Measurements from ENCODE around the gene GNG12. TPM values are rescaled to one million over a fixed set of nuclear protein-coding genes. Genes with fewer than 3 reads are reported as not detected.

The GNG12 gene
- total and polyA plus RNA-seq, 7 donors = 41.9 to 116 (median 47.8) TPM

DNA sequence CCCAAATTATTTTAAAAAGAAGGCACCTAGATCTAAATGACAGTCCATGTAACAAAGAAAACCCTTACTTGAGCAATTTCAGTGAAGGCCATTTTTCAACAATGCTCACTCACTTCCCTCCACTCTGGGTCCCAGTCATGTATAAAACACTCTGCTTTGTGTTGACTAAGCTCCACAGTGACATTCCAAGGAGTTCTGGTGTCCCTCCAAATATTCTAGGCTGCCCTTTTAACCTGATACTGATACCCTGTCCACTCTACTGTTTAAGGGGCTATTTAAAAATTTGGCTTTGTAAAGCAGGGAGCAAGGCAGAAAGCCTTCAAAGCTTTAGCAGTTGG, 73.6 kb downstream of the GNG12 start:
- H3K9me3 ChIP-seq = no peaks in the 10 kb centered on the region
- intact Hi-C loops (cut with DNase I) = loop anchor here (1.0 kb wide), 2 partner anchors 198 to 227 kb away; no protein-coding TSS in a partner anchor
- peaks cover 0 to 22% (median 9%) of the 10 kb centered on the region in 4 donors for H3K4me1 ChIP-seq
- H3K4me3 ChIP-seq = no peak overlapping the region
- no peak for DNase-seq
- H3K27ac ChIP-seq = peak overlapping the region in 3 of 4 donors; percentile 37 to 56 (median 44)
- H3K27me3 ChIP-seq = no peaks in the 10 kb centered on the region
- no peaks in the 10 kb centered on the region for H3K36me3 ChIP-seq
- TF ChIP-seq CTCF (IDR thresholded peaks at IDR 0.05) (no peak), POLR2AphosphoS5 (IDR thresholded peaks at IDR 0.05) (no peak), POLR2A (IDR thresholded peaks at IDR 0.05) (no peak), EP300 (IDR thresholded peaks at IDR 0.05) (no peak)

DNA sequence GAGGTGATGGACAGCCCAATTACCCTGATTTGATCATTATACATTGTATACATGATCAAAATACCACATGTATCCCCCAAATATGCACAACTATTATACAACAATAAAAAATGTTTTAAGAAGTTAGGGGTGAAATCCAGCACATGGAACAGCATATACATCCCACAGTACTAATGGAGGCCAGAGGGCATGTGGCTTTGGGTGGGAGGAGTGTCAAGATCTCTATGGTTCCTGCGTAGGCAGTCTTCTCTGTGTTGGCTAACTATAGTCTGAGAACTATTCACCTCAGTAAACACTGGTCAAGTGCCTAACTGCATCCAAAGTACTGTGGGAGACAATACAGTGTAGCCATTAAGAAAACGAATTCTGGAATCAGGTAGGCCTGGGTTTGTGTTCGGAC, 74.2 kb downstream of the GNG12 start:
- Histone ChIP-seq H3K4me3 (no peak overlapping the region), H3K9me3 (no peaks in the 10 kb centered on the region), H3K27ac (peak overlapping the region in 1 of 4 donors; percentile 56), H3K4me1 (peaks cover 0 to 22% (median 9%) of the 10 kb centered on the region in 4 donors), H3K27me3 (no peaks in the 10 kb centered on the region), H3K36me3 (no peaks in the 10 kb centered on the region)
- no peak for TF ChIP-seq POLR2A (IDR thresholded peaks at IDR 0.05)
- no peak for TF ChIP-seq EP300 (IDR thresholded peaks at IDR 0.05)
- TF ChIP-seq CTCF (IDR thresholded peaks at IDR 0.05) = no peak
- no peak for TF ChIP-seq POLR2AphosphoS5 (IDR thresholded peaks at IDR 0.05)
- intact Hi-C loops (cut with DNase I) = no loop called here
- DNase-seq = no peak
- 71 to 88% methylated on average over 3 of the region's 3 CpGs for WGBS, 2 donors

- H3K36me3 ChIP-seq = no peaks in the 10 kb centered on the region
- no peak overlapping the region for H3K27ac ChIP-seq
- DNase-seq = no peak
- 10 to 57% methylated on average over 2 of the region's 2 CpGs for WGBS, 2 donors
- H3K4me3 ChIP-seq = no peak overlapping the region
- H3K27me3 ChIP-seq = no peaks in the 10 kb centered on the region
- TF ChIP-seq POLR2A (IDR thresholded peaks at IDR 0.05) (no peak), CTCF (IDR thresholded peaks at IDR 0.05) (no peak), EP300 (IDR thresholded peaks at IDR 0.05) (no peak), POLR2AphosphoS5 (IDR thresholded peaks at IDR 0.05) (no peak)
- no peaks in the 10 kb centered on the region for H3K9me3 ChIP-seq
- intact Hi-C loops (cut with DNase I) = no loop called here
- H3K4me1 ChIP-seq = peaks cover 0 to 28% (median 10%) of the 10 kb centered on the region in 4 donors
Measured at GRCh38 chr1:67755619-67756018, 77.6 kb downstream of the GNG12 start.

DNA sequence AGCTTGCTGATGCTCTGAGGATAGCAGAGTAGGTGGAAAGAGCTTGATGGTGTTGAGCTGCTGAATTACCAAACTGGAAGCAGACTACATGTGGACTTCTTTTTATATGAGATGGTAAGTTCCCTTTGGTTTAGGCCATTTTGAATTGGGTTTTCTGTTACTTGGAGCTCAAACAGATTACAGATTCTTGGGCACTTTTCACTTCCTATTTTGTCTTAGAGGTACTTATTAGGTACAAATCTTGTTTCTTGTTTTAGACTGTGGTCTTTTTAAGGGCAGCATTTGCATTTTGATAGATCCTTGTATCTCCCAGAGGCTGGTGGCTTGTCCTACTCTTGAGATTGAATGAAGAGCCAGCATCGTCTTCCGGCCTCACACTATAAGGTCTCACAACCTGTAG, 78.1 kb downstream of the GNG12 start:
- WGBS, 2 donors = 89 to 94% methylated on average over 2 of the region's 2 CpGs
- H3K27ac ChIP-seq = no peak overlapping the region
- no peaks in the 10 kb centered on the region for H3K36me3 ChIP-seq
- no peaks in the 10 kb centered on the region for H3K27me3 ChIP-seq
- peaks cover 0 to 28% (median 12%) of the 10 kb centered on the region in 4 donors for H3K4me1 ChIP-seq
- TF ChIP-seq POLR2A (IDR thresholded peaks at IDR 0.05) = no peak
- no peak for TF ChIP-seq CTCF (IDR thresholded peaks at IDR 0.05)
- no peak for TF ChIP-seq POLR2AphosphoS5 (IDR thresholded peaks at IDR 0.05)
- TF ChIP-seq EP300 (IDR thresholded peaks at IDR 0.05) = no peak
- H3K4me3 ChIP-seq = no peak overlapping the region
- DNase-seq = no peak
- H3K9me3 ChIP-seq = no peaks in the 10 kb centered on the region
- intact Hi-C loops (cut with DNase I) = no loop called here

DNA sequence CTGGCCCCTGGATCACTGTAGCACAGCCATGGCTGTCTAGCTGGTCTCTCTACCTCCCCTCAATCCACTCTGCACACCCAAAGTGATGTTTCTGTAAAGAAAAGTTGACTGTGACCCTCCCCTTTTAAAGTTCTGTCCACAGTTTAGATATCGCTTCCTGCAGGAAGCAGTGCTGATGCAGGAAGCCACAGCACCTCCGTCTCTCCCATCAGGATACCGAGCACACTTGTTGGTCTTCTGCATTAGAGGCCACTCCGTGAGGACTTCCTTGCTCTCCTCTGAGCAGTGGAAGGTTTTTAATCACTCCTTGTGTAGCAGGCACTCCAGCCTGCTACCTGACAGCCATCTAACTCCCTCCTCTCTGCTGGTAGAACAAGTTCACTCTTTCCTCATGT, 78.7 kb downstream of the GNG12 start:
- no peaks in the 10 kb centered on the region for H3K36me3 ChIP-seq
- TF ChIP-seq POLR2A (IDR thresholded peaks at IDR 0.05) = no peak
- no peak for TF ChIP-seq EP300 (IDR thresholded peaks at IDR 0.05)
- 69 to 93% methylated on average over 4 of the region's 4 CpGs for WGBS, 2 donors
- no peaks in the 10 kb centered on the region for H3K9me3 ChIP-seq
- no peak overlapping the region for H3K4me3 ChIP-seq
- H3K4me1 ChIP-seq = peaks cover 0 to 28% (median 12%) of the 10 kb centered on the region in 4 donors
- H3K27ac ChIP-seq = no peak overlapping the region
- H3K27me3 ChIP-seq = no peaks in the 10 kb centered on the region
- intact Hi-C loops (cut with DNase I) = no loop called here
- DNase-seq = no peak
